Neural cell (in vitro differentiated cells): ENCODE measurements around the gene COLEC12.

Experiments
- EP300 ChIP-seq: fragments of 450-650 bp; conservative IDR thresholded peaks from 2 replicates; pipeline ENCODE4 v1.6.1; 2014; ENCODE audit warnings: antibody characterized with exemption, mild to moderate bottlenecking, moderate library complexity; ENCODE audit not compliant: poor library complexity, severe bottlenecking
- EZH2 ChIP-seq: fragments of 200-600, 300-800 bp; shearing (Covaris generic), sonication (generic); IDR thresholded peaks from 2 replicates; pipeline ENCODE4 v1.6.1; 2014; ENCODE audit warnings: antibody characterized with exemption, low read length, borderline replicate concordance, mild to moderate bottlenecking; ENCODE audit not compliant: insufficient read depth, poor library complexity, severe bottlenecking
- POLR2AphosphoS5 ChIP-seq: IDR thresholded peaks from 2 replicates; pipeline ENCODE4 v1.6.1; 2012
- SMC3 ChIP-seq: fragments of 450-650 bp; conservative IDR thresholded peaks from 2 replicates; pipeline ENCODE4 v1.6.1; 2014; ENCODE audit warnings: antibody characterized with exemption, mild to moderate bottlenecking, moderate library complexity; ENCODE audit not compliant: poor library complexity
- TAF1 ChIP-seq: IDR thresholded peaks from 2 replicates; pipeline ENCODE4 v1.6.1; 2012; ENCODE audit warnings: low read depth
- TF ChIP-seq, protein P1 (sequence below): fragments of 450-650 bp; IDR thresholded peaks from 2 replicates; pipeline ENCODE4 v1.5.1; 2014; ENCODE audit warnings: antibody characterized with exemption, mild to moderate bottlenecking, moderate library complexity; ENCODE audit not compliant: poor library complexity, severe bottlenecking
- TF ChIP-seq, protein P2 (sequence below): IDR thresholded peaks from 2 replicates; pipeline ENCODE4 v1.6.1; 2012; ENCODE audit warnings: borderline replicate concordance

DNA sequence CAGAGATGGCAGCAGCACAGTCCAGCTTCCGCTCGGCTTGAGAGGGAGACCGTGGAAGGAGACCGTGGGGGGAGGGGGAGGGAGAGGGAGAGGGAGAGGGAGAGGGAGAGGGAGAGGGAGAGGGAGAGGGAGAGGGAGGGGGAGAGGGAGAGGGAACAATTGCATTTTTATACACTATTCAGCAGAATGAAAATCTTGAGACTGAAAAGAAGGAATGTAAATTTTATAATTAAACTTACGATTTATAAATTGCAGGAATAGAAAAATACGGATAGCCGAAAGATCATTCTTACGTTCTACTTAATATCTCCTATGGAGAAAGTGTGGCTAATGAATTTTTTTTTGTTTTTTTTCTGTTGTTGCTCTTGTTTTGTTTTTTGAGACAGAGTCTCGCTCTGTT lies 12.5 kb upstream of the COLEC12 start:
- TF ChIP-seq, protein P1, sequence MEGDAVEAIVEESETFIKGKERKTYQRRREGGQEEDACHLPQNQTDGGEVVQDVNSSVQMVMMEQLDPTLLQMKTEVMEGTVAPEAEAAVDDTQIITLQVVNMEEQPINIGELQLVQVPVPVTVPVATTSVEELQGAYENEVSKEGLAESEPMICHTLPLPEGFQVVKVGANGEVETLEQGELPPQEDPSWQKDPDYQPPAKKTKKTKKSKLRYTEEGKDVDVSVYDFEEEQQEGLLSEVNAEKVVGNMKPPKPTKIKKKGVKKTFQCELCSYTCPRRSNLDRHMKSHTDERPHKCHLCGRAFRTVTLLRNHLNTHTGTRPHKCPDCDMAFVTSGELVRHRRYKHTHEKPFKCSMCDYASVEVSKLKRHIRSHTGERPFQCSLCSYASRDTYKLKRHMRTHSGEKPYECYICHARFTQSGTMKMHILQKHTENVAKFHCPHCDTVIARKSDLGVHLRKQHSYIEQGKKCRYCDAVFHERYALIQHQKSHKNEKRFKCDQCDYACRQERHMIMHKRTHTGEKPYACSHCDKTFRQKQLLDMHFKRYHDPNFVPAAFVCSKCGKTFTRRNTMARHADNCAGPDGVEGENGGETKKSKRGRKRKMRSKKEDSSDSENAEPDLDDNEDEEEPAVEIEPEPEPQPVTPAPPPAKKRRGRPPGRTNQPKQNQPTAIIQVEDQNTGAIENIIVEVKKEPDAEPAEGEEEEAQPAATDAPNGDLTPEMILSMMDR: no peak
- TF ChIP-seq POLR2AphosphoS5 (no peak), EZH2 (no peak), EP300 (no peak), TAF1 (no peak), SMC3 (no peak)
- TF ChIP-seq, protein P2, sequence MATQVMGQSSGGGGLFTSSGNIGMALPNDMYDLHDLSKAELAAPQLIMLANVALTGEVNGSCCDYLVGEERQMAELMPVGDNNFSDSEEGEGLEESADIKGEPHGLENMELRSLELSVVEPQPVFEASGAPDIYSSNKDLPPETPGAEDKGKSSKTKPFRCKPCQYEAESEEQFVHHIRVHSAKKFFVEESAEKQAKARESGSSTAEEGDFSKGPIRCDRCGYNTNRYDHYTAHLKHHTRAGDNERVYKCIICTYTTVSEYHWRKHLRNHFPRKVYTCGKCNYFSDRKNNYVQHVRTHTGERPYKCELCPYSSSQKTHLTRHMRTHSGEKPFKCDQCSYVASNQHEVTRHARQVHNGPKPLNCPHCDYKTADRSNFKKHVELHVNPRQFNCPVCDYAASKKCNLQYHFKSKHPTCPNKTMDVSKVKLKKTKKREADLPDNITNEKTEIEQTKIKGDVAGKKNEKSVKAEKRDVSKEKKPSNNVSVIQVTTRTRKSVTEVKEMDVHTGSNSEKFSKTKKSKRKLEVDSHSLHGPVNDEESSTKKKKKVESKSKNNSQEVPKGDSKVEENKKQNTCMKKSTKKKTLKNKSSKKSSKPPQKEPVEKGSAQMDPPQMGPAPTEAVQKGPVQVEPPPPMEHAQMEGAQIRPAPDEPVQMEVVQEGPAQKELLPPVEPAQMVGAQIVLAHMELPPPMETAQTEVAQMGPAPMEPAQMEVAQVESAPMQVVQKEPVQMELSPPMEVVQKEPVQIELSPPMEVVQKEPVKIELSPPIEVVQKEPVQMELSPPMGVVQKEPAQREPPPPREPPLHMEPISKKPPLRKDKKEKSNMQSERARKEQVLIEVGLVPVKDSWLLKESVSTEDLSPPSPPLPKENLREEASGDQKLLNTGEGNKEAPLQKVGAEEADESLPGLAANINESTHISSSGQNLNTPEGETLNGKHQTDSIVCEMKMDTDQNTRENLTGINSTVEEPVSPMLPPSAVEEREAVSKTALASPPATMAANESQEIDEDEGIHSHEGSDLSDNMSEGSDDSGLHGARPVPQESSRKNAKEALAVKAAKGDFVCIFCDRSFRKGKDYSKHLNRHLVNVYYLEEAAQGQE: no peak
